Activated CD8-positive, alpha-beta T cell treated with anti-CD3 and anti-CD28 coated beads, Interleukin-2, amount 10 ng/mL, durations not matched to agents 7 days and 5 days (primary cell): Measurements from ENCODE around the gene GAP43. TPM values are rescaled to one million over a fixed set of nuclear protein-coding genes. Genes with fewer than 3 reads are reported as not detected.

Source experiments
- ATAC-seq: fragments of 150-1000 bp; cut with Tn5 transposase; one replicate; pipeline ENCODE4 v1.10.0; 2021; ENCODE audit warnings: moderate library complexity
- CTCF ChIA-PET: fragments of 350-600 bp; sonication (Branson Sonifier 250); formaldehyde crosslinking; loops from one replicate; lab custom pipeline; 2021; ENCODE audit warnings: antibody characterized with exemption; lab: Charles Lee
- POLR2A ChIA-PET: fragments of 350-600 bp; sonication (Branson Sonifier 250); formaldehyde crosslinking; loops from one replicate; lab custom pipeline; 2021; ENCODE audit warnings: antibody characterized with exemption; lab: Charles Lee
- DNase-seq: peaks from one replicate; pipeline ENCODE4 v3.0.0-alpha.2; 2020
- H3K27ac Mint-ChIP-seq: one replicate; pipeline ENCODE4 v1.8.0; 2021; ENCODE audit warnings: mild to moderate bottlenecking, mixed read lengths
- H3K27me3 Mint-ChIP-seq: one replicate; pipeline ENCODE4 v1.8.0; 2021; ENCODE audit warnings: low read depth, mixed read lengths
- H3K36me3 Mint-ChIP-seq: one replicate; pipeline ENCODE4 v1.8.0; 2021; ENCODE audit warnings: low read depth, mixed read lengths
- H3K4me1 Mint-ChIP-seq: one replicate; pipeline ENCODE4 v1.8.0; 2021; ENCODE audit warnings: low read depth, mixed read lengths
- H3K4me3 Mint-ChIP-seq: one replicate; pipeline ENCODE4 v1.8.0; 2021; ENCODE audit warnings: mild to moderate bottlenecking, mixed read lengths
- H3K9me3 Mint-ChIP-seq: one replicate; pipeline ENCODE4 v1.8.0; 2022; ENCODE audit warnings: mixed read lengths; ENCODE audit not compliant: insufficient read depth
- total RNA-seq, 2 experiments: library from RNA; stranded (reverse); gene quantifications; one replicate each; pipeline ENCODE4 v1.2.3, GENCODE V29; 2021

Gene GAP43
- total RNA-seq, 2 experiments from 2014 or later, result not detected

DNA sequence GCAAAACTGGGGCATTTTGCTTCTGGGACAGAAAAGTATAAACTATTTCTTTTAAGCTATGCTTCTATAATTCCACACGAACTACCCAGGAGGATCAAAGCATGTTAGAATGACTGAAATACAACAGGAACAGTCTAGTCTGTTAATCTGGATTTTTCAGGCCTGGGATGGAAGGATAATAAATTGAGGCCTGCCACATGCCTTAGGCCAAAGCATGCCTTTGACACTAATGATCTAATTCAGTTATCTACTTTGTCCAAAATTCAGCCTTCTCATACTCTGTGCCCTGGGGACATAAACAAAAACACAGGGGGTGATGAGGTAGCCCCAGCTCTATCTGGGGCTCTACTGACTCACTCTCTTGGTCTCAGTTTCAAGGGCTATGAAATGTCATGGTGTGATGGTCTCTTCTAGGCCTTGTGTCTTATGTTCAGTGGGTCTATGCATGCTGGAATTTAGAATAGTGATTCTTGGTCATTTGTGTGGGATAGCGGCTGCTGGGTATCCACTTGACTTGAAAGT is 32.5 kb downstream of the GAP43 start:
- no peak overlapping the region for H3K27ac Mint-ChIP-seq
- DNase-seq, result no peak
- H3K4me1 Mint-ChIP-seq, result peaks cover 29% of the 10 kb centered on the region
- POLR2A ChIA-PET, result no interaction called here
- H3K27me3 Mint-ChIP-seq, result peaks cover 7% of the 10 kb centered on the region
- CTCF ChIA-PET, result interaction anchor here (1.2 kb wide), 1 partner anchor 37 kb away, joined by 3 read pairs; no protein-coding TSS in a partner anchor
- no peaks in the 10 kb centered on the region for H3K9me3 Mint-ChIP-seq
- ATAC-seq, result no peak
- H3K4me3 Mint-ChIP-seq, result no peak overlapping the region
- H3K36me3 Mint-ChIP-seq, result no peaks in the 10 kb centered on the region

DNA sequence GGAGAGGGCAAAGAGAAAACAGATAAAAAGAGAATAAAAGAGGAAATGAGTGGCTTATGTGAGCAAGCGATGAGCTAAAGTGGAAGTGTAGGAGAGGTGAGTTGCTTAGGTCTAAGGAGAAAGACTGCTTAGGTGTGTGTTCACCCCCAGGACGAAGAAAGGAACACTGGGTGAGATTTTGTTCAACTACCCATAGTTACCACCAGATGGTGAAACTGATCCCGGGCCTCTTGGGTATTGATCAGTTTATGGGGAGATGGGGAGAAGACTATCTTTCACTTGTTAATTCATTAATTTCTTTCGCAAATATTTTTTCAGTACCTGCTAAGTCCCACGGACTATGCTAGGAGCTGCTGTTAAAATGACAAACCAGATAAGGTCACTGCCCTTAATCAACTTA is 33.9 kb downstream of the GAP43 start:
- Mint-ChIP-seq H3K27ac (peak overlapping the region; percentile 7), H3K4me3 (peak overlapping the region; percentile 61), H3K36me3 (no peaks in the 10 kb centered on the region), H3K9me3 (no peaks in the 10 kb centered on the region), H3K4me1 (peaks cover 29% of the 10 kb centered on the region), H3K27me3 (peaks cover 8% of the 10 kb centered on the region)
- ChIA-PET POLR2A (interaction anchor here (1.1 kb wide), 1 partner anchor 511 kb away, joined by 3 read pairs; no protein-coding TSS in a partner anchor), CTCF (interaction anchor here (0.9 to 1.4 kb wide), 2 partner anchors 162 to 565 kb away, joined by 3 read pairs; no protein-coding TSS in a partner anchor)
- no peak for DNase-seq
- ATAC-seq, result no peak

DNA sequence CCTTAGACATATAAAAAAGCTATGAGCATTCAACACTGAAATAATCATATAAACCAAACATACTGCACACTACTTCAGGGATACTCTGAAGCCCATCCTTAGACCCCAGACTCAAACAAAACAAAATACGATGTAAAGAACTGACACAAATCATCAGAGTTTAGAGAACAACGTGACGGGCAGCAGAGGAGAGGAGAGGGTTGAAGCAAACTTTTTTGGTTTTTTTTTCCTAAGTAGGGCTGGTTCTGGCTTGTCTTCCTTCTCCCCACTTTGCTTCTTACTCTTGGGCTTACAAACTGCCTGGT is 34.7 kb downstream of the GAP43 start:
- CTCF ChIA-PET, result interaction anchor here (0.9 to 1.4 kb wide), 2 partner anchors 161 to 566 kb away, joined by 3 read pairs; no protein-coding TSS in a partner anchor
- no peak for DNase-seq
- Mint-ChIP-seq H3K4me3 (peak overlapping the region; percentile 91), H3K4me1 (peaks cover 29% of the 10 kb centered on the region), H3K36me3 (no peaks in the 10 kb centered on the region), H3K27ac (peak overlapping the region; percentile 98), H3K9me3 (no peaks in the 10 kb centered on the region), H3K27me3 (peaks cover 4% of the 10 kb centered on the region)
- peak; percentile 10 for ATAC-seq
- POLR2A ChIA-PET, result interaction anchor here (1.1 kb wide), 1 partner anchor 511 kb away, joined by 3 read pairs; no protein-coding TSS in a partner anchor

DNA sequence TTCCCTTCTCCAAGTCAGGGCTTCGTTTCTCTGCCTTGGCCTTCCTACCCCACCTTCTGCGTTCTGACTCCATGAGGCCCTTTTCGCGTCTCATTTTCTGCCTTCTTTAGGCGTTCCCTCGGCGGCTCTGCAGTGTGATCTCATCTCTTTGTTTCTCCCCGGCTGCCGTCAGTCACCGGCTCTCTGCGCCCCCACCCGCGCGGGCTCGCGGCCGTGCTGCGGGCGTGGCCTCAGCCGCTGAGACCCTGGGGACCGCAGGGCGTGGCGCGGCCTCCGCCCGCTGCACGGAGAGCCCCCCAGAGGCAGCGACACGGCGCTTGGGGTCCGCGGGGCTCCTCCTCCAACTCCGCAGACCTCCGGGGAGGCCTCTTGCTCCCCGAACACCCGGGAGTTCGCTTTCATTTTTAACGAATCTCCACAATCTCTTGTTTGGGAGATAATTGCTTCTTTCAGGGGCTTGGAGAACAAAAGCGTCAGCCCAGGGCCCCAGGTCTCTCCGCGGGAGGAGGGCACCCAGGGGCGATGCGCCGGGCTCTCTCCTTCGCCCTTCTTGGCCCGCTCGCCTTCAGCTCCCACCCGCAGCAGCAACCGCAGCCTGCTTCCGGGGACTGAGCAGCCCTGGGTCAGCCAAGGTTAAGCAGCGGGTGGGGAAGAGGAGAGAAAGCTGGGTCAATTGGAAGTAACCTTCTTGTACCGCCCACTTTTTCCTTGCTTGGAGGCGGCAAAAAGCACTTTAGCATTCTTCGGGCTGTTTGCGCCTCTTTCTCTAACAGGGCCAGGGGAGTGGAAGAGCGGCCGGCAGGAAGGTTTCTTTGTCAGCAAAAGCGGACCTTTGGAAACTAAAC is 35.2 kb downstream of the GAP43 start:
- peak; percentile 78 for DNase-seq
- ChIA-PET CTCF (interaction anchor here (0.9 to 1.8 kb wide), 5 partner anchors 126 to 566 kb away, joined by 3 to 7 read pairs (median 3); no protein-coding TSS in a partner anchor), POLR2A (interaction anchor here (0.7 kb wide), 1 partner anchor 512 kb away, joined by 3 read pairs; the partner anchor contains the start of gene ZBTB20)
- peak; percentile 93 for ATAC-seq
- Mint-ChIP-seq H3K4me3 (peak overlapping the region; percentile 91), H3K27me3 (peaks cover 4% of the 10 kb centered on the region), H3K4me1 (peaks cover 29% of the 10 kb centered on the region), H3K27ac (peak overlapping the region; percentile 98), H3K9me3 (no peaks in the 10 kb centered on the region), H3K36me3 (no peaks in the 10 kb centered on the region)

DNA sequence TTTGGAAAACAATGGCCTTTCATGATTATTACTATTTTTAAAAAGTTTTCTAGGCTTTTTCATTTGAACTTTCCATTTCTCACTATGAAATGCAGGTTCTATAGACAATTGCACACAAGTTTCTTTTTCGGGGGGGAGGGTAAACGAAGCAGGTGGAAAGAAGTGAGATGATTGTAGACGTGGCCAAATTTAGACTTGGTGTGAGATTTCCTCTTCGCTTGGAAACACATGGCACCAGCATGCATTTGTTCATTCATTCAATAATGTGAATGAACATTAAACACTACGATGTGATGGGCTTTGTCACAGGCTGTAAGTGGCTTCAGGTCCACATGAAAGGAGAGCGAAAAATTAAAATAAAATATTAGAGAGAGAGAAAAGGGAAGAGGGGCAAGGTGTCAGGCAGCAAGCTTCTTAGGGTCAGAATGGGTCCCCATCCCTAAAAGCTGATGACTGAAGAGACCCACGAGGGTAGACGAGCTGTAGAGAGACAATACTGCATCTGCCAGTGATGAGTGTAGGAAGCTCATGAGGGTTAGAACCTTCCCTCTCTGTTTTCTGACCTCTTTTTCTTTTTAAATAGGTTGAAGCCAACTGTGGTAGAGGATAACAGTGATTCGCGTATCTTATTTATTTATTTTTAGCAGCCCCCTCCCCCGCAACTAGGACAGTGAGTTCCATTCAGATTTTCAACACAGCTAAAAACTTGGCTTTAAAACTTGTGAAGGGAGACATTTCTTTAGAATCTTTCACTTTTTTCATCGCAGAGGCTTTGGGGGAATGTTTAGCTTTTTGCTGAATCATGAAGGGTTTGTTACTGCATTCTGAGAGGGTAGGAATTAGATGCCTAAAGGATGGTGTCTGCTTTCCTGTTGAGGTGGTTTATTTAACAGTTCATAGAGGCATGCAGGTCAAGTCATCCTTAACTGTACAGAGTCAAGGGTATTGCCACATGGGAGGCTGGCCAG is 36.2 kb downstream of the GAP43 start:
- CTCF ChIA-PET, result interaction anchor here (0.7 to 1.8 kb wide), 5 partner anchors 20 to 514 kb away, joined by 3 to 7 read pairs (median 3); no protein-coding TSS in a partner anchor
- no peaks in the 10 kb centered on the region for H3K36me3 Mint-ChIP-seq
- no peak for DNase-seq
- peak overlapping the region; percentile 91 for H3K4me3 Mint-ChIP-seq
- ATAC-seq, result no peak
- H3K27ac Mint-ChIP-seq, result peak overlapping the region; percentile 98
- POLR2A ChIA-PET, result interaction anchor here (0.7 kb wide), 1 partner anchor 513 kb away, joined by 3 read pairs; the partner anchor contains the start of gene ZBTB20
- peaks cover 4% of the 10 kb centered on the region for H3K27me3 Mint-ChIP-seq
- peaks cover 29% of the 10 kb centered on the region for H3K4me1 Mint-ChIP-seq
- H3K9me3 Mint-ChIP-seq, result no peaks in the 10 kb centered on the region

DNA sequence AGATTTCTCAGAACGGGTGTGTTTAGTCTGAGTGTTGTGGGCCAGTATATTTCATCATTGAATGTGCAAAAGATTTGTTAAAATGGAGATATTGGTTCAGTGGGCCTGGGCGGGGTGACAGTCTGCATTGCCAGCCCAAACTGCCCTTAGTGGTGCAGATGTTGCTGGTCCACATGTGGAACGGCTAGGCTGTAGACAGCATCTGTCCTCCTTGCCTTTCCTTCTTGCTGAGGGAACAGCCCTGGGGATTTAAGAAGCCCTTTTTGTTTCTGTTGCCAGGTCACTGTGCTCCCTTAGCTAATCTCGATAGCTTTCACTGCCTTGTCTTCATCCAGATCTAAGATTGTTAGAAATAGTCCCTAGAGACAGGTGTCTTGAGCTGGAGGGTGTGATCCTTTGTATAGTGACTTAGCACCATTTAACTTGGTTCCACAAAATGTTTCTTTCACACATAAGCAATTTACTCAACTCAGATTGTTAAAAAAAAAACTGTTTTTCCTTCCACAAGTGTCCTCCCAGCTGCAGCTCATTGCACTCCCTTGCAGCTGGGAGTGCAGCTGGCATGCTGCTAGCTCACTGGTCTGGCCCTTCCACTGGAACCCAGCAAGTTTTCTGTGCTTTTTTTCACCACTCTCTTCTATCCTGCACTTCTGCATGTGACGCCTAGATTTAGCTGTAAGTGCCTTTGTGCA is 37.5 kb downstream of the GAP43 start:
- no peak for DNase-seq
- CTCF ChIA-PET, result interaction anchor here (1.3 to 1.4 kb wide), 2 partner anchors 12 to 123 kb away, joined by 3 to 4 read pairs; no protein-coding TSS in a partner anchor
- H3K27ac Mint-ChIP-seq, result no peak overlapping the region
- POLR2A ChIA-PET, result no interaction called here
- no peak for ATAC-seq
- H3K4me3 Mint-ChIP-seq, result no peak overlapping the region
- peaks cover 29% of the 10 kb centered on the region for H3K4me1 Mint-ChIP-seq
- peaks cover 4% of the 10 kb centered on the region for H3K27me3 Mint-ChIP-seq
- H3K9me3 Mint-ChIP-seq, result no peaks in the 10 kb centered on the region
- H3K36me3 Mint-ChIP-seq, result no peaks in the 10 kb centered on the region

DNA sequence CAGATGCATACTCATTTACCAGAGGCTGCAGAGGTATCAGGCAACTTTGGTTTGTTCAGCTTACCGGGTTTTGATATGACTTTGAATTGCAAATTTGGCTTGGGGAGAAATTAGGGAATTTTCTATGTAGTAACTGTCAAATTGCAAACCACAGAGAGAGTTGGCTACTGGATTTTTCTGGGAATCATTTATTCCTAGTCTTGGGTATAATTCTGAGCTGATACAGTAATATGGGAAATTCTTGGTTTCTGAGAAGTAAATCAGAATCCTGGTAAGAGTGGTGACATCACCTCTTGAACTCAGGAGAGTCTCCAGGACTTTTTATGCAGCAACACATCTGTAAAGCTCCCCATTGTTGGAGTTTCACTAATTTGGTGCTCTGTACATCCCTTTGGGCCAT is 39.0 kb downstream of the GAP43 start:
- ATAC-seq, result no peak
- Mint-ChIP-seq H3K9me3 (no peaks in the 10 kb centered on the region), H3K27me3 (peaks cover 4% of the 10 kb centered on the region), H3K36me3 (no peaks in the 10 kb centered on the region), H3K27ac (no peak overlapping the region), H3K4me1 (peaks cover 14% of the 10 kb centered on the region), H3K4me3 (no peak overlapping the region)
- POLR2A ChIA-PET, result no interaction called here
- CTCF ChIA-PET, result interaction anchor here (1.2 kb wide), 1 partner anchor 9 kb away, joined by 4 read pairs; no protein-coding TSS in a partner anchor
- DNase-seq, result no peak

DNA sequence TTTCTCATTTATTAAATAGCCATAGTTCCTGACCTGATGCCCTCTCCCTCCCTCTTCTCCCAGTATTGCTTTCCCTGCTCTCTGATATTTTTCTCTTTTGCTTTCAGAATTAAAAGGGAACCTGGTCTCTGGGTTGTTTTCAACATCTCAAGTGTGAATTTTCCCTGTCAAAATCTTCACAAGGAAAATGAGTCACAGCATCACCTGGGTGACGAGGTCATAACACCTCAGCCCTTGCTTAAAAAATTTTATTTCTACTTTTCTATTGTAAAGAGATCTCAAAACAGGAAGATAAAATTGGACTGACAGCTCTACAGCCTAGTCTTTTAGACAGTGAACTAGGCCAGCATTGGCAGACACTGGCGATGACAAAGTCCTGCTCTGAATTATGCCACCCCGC is 40.1 kb downstream of the GAP43 start:
- no peak overlapping the region for H3K27ac Mint-ChIP-seq
- no peak for ATAC-seq
- CTCF ChIA-PET, result interaction anchor here (0.9 kb wide), 1 partner anchor 121 kb away, joined by 3 read pairs; no protein-coding TSS in a partner anchor

DNA sequence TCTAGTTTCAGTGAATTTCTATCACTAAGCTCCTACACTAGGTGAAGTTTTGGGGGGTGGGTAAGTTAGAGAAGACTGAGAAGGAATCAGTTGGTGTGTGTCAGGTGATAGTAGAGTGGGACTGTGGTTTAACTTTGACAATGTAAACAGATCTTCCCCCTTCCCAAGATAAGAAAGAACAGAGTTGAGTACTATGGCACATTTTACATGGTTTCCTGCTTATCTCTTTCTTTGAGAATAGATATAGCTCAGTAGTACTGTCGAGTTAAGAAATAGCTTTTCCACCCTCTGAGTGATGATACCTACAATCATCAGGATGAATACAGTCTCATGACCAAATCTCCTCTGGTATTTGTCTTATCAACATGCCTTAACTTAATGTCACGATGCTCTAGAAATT is 42.8 kb downstream of the GAP43 start:
- H3K27me3 Mint-ChIP-seq, result peaks cover 4% of the 10 kb centered on the region
- H3K4me3 Mint-ChIP-seq, result no peak overlapping the region
- H3K4me1 Mint-ChIP-seq, result peaks cover 3% of the 10 kb centered on the region
- ChIA-PET POLR2A (no interaction called here), CTCF (interaction anchor here (1.3 to 1.4 kb wide), 2 partner anchors 117 to 448 kb away, joined by 3 read pairs; no protein-coding TSS in a partner anchor)
- no peaks in the 10 kb centered on the region for H3K36me3 Mint-ChIP-seq
- DNase-seq (no peak), ATAC-seq (no peak)
- H3K9me3 Mint-ChIP-seq, result no peaks in the 10 kb centered on the region
- H3K27ac Mint-ChIP-seq, result no peak overlapping the region

More for the DNA sequence above, 40.1 kb downstream of the GAP43 start:
- no peak for DNase-seq
- Mint-ChIP-seq H3K36me3 (no peaks in the 10 kb centered on the region), H3K9me3 (no peaks in the 10 kb centered on the region), H3K4me3 (no peak overlapping the region), H3K27me3 (peaks cover 4% of the 10 kb centered on the region), H3K4me1 (peaks cover 9% of the 10 kb centered on the region)
- POLR2A ChIA-PET, result no interaction called here

DNA sequence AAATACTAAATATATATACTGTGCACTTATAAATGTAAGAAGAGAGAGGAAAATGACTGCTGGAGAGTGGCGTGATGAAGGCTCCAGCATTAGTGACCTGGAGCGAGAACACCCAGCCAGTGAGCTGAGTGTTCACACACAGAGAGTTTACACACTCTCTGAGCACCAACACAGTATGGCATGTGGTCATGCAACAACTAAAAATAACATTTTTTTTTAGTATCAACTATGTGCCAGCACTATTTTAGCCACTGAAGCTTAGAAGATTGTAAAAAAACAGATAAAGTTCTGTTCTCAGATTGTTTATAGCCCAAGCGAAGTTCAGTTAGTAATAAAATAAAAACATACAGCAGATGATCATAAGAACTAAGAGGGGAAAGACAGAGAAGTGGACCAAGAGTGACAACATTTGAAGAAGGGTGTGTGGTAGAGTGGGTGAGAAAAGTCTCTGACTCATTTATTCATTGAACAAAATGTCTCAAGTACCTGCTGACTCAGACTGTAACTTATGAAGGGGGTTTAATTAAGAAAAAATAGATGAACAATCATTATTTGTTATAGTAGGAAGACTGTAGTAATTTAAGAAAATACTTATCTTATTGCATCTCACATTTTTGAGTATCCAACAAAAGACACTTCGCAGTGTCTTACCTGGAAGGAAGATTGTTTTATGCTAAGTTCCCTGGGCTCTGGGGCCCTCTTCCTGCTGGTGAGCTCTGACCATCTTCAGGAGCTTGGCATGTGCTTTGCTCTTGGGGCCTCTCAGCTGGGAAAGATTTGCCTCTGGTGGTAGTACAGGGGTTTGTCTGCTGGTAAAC is 43.8 kb downstream of the GAP43 start:
- ChIA-PET POLR2A (no interaction called here), CTCF (interaction anchor here (0.9 to 1.5 kb wide), 3 partner anchors 17 to 449 kb away, joined by 3 to 4 read pairs (median 3); no protein-coding TSS in a partner anchor)
- DNase-seq, result no peak
- Mint-ChIP-seq H3K27me3 (peaks cover 1% of the 10 kb centered on the region), H3K36me3 (no peaks in the 10 kb centered on the region), H3K9me3 (no peaks in the 10 kb centered on the region), H3K4me1 (peaks cover 3% of the 10 kb centered on the region), H3K27ac (no peak overlapping the region), H3K4me3 (no peak overlapping the region)
- ATAC-seq, result no peak
